Neural crest cell (in vitro differentiated cells): ENCODE data around the gene HBE1. TPM values are rescaled to one million over a fixed set of nuclear protein-coding genes. Genes with fewer than 3 reads are reported as not detected.

ENCODE experiments used
- DNase-seq: peaks from one replicate; pipeline ENCODE4 v3.0.0; 2021; ENCODE audit warnings: low read depth, mixed read lengths, low spot score
- H3K27ac Mint-ChIP-seq: one replicate; pipeline ENCODE4 v1.8.0; 2021; ENCODE audit warnings: mild to moderate bottlenecking, mixed read lengths; ENCODE audit not compliant: unreplicated experiment
- H3K27me3 Mint-ChIP-seq: 2 replicates; pipeline ENCODE4 v1.8.0; 2021; ENCODE audit warnings: low read depth, mild to moderate bottlenecking, mixed read lengths
- H3K36me3 Mint-ChIP-seq: 2 replicates; pipeline ENCODE4 v1.8.0; 2021; ENCODE audit warnings: low read depth, mild to moderate bottlenecking, mixed read lengths
- H3K4me1 Mint-ChIP-seq: 2 replicates; pipeline ENCODE4 v1.8.0; 2021; ENCODE audit warnings: mixed read lengths
- H3K4me3 Mint-ChIP-seq: one replicate; pipeline ENCODE4 v1.8.0; 2021; ENCODE audit warnings: mild to moderate bottlenecking, mixed read lengths
- H3K9me3 Mint-ChIP-seq: 2 replicates; pipeline ENCODE4 v1.8.0; 2021; ENCODE audit warnings: mixed read lengths
- total RNA-seq: library from RNA; stranded (reverse); gene quantifications from 2 replicates; pipeline ENCODE4 v1.2.1, GENCODE V29; 2021
- TF ChIP-seq, protein P1 (sequence below): fragments of 200-600 bp; sonication (generic); conservative IDR thresholded peaks from 2 replicates; pipeline ENCODE4 v1.5.0; 2021; ENCODE audit warnings: antibody characterized with exemption, mild to moderate bottlenecking

The HBE1 gene
- total RNA-seq, 1 donor from 2014 or later, result 0.56 TPM

DNA sequence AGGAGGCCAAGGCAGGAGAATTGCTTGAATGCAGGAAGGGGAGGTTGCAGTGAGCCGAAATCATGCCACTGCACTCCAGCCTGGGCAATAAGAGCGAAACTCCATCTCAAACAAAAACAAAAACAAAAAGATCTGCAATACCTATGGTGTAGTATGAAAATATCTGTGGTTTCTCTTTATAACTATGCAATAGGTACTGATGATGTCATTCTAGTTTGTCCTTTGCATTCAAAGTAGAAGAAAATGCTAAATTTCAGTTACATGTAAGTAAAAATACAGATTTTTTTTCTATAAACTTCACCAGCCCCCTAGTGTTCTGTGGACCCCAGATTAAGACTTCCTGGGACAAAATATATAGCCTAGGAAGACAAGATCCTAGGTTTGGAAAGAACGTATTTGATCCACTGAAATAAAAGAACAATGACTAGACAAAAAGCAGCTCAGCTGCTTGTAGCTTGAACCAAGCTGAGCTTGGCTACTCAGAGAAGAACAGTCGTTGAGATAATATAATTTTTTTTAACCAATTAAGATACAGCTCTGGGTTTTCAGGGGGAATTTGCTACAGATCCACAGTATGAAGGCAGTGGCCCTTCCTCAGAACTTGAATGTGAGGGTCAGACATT lies 2.8 kb upstream of the HBE1 start:
- Mint-ChIP-seq H3K27me3 (no peaks in the 10 kb centered on the region), H3K4me3 (no peak overlapping the region), H3K9me3 (no peaks in the 10 kb centered on the region), H3K27ac (no peak overlapping the region), H3K4me1 (peaks cover 7% of the 10 kb centered on the region), H3K36me3 (no peaks in the 10 kb centered on the region)
- TF ChIP-seq, protein P1, sequence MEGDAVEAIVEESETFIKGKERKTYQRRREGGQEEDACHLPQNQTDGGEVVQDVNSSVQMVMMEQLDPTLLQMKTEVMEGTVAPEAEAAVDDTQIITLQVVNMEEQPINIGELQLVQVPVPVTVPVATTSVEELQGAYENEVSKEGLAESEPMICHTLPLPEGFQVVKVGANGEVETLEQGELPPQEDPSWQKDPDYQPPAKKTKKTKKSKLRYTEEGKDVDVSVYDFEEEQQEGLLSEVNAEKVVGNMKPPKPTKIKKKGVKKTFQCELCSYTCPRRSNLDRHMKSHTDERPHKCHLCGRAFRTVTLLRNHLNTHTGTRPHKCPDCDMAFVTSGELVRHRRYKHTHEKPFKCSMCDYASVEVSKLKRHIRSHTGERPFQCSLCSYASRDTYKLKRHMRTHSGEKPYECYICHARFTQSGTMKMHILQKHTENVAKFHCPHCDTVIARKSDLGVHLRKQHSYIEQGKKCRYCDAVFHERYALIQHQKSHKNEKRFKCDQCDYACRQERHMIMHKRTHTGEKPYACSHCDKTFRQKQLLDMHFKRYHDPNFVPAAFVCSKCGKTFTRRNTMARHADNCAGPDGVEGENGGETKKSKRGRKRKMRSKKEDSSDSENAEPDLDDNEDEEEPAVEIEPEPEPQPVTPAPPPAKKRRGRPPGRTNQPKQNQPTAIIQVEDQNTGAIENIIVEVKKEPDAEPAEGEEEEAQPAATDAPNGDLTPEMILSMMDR, result no peak
- no peak for DNase-seq

GRCh38 chr11:5267033-5267563 lies 2.6 kb downstream of the HBE1 start:
- no peaks in the 10 kb centered on the region for H3K9me3 Mint-ChIP-seq
- TF ChIP-seq, protein P1, result no peak
- no peak overlapping the region for H3K4me3 Mint-ChIP-seq
- no peak for DNase-seq
- H3K27me3 Mint-ChIP-seq, result peaks cover 2% of the 10 kb centered on the region
- H3K36me3 Mint-ChIP-seq, result no peaks in the 10 kb centered on the region
- H3K27ac Mint-ChIP-seq, result no peak overlapping the region
- no peaks in the 10 kb centered on the region for H3K4me1 Mint-ChIP-seq

DNA sequence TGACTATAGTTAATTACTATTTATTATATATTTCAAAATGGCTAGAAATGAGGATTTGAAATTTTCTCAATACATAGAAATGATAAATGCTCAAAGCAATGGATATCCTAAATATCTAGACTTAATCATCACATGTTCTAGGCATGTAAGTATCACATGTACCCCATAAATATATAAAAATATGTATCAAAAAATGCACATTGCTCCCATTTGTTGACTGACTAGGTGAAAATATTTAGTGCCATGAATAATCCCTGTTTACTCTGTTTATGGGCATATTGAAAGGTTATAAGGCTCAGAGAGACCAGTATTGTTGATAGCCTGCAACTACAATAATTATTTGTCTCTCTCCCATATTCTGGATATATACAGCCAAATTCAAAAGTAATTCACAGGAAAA lies 3.1 kb downstream of the HBE1 start:
- Mint-ChIP-seq H3K9me3 (no peaks in the 10 kb centered on the region), H3K27me3 (peaks cover 2% of the 10 kb centered on the region), H3K4me3 (no peak overlapping the region), H3K27ac (no peak overlapping the region), H3K36me3 (no peaks in the 10 kb centered on the region), H3K4me1 (no peaks in the 10 kb centered on the region)
- DNase-seq, result no peak
- TF ChIP-seq, protein P1, result no peak

DNA sequence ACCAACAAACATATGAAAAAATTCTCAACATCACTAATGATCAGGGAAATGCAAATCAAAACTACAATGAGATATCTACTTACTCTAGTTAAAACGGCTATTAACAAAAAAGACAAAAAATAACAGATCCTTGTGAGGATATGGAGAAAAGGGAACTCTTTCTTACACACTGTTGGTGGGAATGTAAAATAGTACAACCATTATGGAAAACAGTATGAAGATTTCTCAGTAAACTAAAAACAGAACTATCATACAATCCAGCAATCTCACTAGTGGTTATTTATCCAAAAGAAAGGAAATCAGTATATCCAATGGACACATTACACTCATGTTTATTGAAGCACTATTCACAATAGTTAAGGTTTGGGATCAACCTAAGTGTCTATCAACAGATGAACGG lies 3.9 kb downstream of the HBE1 start:
- no peak overlapping the region for H3K27ac Mint-ChIP-seq
- TF ChIP-seq, protein P1, result no peak
- H3K36me3 Mint-ChIP-seq, result no peaks in the 10 kb centered on the region
- no peak overlapping the region for H3K4me3 Mint-ChIP-seq
- DNase-seq, result no peak
- no peaks in the 10 kb centered on the region for H3K4me1 Mint-ChIP-seq
- H3K27me3 Mint-ChIP-seq, result peaks cover 2% of the 10 kb centered on the region
- H3K9me3 Mint-ChIP-seq, result no peaks in the 10 kb centered on the region

GRCh38 chr11:5258543-5259262 lies 11.0 kb downstream of the HBE1 start:
- no peaks in the 10 kb centered on the region for H3K27me3 Mint-ChIP-seq
- no peak for DNase-seq
- TF ChIP-seq, protein P1, result no peak
- peaks cover 4% of the 10 kb centered on the region for H3K4me1 Mint-ChIP-seq
- H3K4me3 Mint-ChIP-seq, result no peak overlapping the region
- H3K27ac Mint-ChIP-seq, result no peak overlapping the region
- H3K36me3 Mint-ChIP-seq, result no peaks in the 10 kb centered on the region
- H3K9me3 Mint-ChIP-seq, result peaks cover 5% of the 10 kb centered on the region
